Measurements from ENCODE around the gene SDF2.
"Not testable (repeated sequence)": the region's sequence is repeated elsewhere in the genome, so short reads cannot be mapped to it uniquely, and the experiment has no call there.

SDF2 gene

DNA sequence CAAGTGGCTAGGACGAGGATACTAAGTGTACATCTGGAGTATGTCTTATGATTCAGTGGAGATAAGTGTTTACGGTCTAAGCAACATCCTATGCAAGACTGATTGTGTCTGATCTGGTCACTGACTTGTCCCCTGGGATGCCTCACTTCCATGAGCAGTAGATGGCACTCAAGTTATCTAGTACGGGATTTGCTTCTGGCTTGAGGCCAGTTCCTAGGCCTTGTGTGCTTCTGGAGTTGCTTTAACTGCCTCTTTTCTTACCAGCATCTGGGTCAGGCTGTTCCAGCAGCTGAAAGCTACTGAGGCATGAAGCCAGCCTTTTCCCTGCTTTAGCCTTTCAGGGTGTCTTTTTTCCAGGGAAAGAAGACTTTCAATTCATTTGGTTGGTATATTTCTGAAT is 23.3 kb upstream of the SDF2 start:
- DNase-seq (ENCODE audit: low spot score): no peak

DNA sequence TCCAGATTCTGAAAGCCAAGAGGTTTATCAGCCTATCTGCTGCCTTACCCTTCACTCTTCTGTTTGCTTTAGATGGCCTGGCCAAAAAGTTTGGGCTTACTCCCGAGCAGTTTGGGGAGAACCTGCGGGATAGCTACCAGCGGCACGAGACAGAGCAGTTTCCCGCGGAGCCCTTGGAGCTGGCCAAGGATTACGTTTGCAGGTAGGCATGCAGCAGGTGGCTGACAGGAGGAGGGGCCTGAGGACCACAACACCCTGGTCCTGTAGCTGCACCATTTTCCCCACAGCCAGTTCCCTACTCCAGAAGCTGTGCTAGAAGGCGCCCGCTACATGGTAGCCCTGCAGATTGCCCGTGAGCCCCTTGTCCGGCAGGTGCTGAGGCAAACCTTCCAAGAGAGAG is 20.9 kb upstream of the SDF2 start:
- no peak for DNase-seq (ENCODE audit: low spot score)

DNA sequence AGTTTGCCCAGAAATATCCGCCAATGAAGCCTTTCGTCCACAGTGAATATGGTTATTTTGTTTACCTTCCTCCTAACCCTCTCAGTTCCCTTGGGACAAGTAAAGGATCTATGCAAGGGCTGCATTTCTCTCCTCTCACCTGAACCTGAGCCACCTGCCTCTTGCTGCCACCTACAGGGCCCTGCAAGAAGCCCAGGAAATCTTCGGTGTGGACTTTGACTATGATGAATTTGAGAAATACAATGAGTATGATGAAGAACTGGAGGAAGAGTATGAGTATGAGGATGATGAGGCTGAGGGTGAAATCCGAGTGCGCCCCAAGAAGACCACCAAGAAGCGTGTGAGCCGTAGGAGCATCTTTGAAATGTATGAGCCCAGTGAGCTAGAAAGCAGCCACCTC is 14.3 kb upstream of the SDF2 start:
- no peak for DNase-seq (ENCODE audit: low spot score)

DNA sequence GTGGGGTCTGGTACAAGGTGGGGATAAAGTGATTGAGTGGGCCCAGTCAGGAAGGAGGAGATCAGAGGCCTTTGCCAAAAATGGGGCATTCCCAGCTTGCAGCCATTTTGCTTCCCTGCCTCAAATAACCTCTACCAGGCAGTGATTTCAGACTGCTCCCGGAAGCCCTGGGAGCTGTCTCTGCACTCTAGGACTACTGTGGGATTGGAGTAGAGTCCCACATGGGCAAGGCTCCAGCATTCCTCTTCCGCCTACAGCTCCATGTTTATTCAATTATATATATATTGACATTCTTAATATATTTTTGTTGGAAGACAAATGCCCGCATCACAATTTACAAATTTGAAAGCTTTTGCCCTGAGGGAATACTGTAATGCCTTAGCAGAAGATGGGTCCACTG is 13.8 kb upstream of the SDF2 start:
- DNase-seq (ENCODE audit: low spot score): no peak

DNA sequence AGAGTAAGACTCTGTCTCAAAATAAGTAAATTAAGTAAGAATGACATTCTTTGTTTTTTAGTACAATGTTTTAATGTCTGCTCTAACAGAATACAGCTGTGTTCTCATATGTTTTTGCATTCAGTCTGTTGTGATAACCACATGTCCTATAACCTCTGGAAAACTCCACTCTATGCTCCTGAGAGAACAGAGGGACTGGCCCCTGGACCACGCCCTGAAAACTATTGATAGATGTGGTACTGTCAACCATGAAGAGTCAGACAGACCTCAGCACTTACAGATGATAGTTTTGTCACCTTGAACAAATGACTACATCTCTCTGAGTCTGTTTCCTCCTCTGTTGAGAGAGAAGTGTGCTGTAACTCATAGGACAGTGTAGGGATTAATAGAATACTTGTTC is 8.2 kb upstream of the SDF2 start:
- no peak for DNase-seq (ENCODE audit: low spot score)

DNA sequence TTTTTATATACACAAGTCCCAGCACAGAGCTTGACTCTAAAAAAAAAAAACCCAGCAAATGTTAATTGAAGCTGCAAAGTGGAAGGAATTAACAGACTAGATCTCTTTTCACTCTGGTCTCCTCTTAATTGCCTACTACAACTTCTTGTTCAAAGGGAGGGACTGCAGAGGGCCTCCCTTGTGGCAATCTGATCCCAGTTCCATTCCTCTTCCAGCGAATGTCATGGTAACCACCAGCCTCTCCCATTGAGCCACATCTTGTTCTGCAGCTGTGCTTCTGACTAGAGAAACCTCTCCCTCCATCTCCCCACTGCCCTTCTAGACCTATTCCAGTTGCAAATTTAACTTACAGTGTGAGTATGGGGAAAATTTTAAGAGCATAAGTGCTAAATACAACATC is 6.2 kb upstream of the SDF2 start:
- DNase-seq (ENCODE audit: low spot score): no peak

DNA sequence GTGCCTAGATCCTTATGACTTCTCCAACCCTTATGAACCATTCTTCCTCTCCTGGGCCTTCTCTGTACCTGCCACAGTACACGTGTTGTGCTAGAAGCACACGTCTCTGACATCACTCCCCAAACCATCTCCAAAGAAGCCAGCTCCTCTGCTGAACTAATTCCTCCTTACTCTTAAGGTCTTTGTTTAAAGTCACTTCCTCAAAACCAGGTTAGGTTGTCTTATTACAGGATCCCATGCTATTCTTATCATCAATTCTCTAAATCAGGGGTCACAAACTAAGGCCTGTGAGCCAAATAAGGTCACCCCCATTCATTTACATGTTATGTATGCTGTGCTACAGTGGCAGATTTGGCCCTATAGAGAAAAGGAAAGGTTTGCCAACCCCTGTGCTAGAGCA is 4.3 kb upstream of the SDF2 start:
- DNase-seq (ENCODE audit: low spot score): no peak

DNA sequence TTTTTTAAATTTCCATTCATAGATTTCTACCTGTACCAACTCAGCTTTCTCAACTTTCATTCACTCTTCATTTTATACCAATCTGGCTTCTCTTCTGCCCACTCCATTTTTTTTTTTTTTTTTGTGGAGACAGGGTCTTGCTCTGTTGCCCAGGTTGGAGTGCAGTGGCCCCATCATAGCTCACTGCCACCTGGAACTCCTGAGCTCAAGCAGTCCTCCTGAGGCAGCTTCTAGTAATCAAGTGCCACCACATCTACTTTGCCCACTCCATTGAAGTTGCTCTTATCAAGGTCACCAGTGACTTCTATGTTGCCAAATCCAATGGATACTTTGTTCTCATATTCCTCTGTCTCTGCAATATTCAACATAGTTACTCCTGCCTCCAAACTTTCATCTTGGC is 2.0 kb upstream of the SDF2 start:
- DNase-seq (ENCODE audit: low spot score): no peak

DNA sequence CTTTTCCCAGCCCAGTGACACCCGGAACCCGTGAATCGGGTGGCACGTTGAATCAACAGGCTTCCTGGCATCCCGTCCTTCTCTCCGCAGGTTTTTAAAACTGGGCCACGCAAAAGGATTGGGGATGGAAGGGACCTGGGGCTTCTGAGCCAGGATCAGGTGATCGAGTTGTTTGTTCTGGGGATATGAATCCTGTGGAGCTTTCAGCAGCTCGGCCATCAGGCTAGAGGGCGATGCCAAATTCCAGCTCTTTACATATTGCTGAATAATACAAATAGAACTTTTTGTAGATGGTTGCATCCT is 772 bp upstream of the SDF2 start:
- DNase-seq (ENCODE audit: low spot score): no peak

DNA sequence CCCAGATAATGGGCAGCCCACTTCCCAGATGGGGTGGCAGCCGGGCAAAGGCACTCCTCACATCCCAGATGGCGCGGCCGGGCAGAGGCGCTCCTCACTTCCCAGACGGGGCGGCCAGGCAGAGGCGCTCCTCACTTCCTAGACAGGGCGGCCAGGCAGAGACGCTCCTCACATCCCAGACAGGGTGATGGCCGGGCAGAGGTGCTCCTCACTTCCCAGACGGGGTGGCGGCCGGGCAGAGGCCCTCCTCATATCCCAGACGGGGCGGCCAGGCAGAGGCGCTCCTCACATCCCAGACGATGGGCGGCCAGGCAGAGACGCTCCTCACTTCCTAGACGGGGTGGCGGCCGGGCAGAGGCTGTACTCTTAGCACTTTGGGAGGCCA is 2.2 kb downstream of the SDF2 start:
- not testable (repeated sequence) for DNase-seq (ENCODE audit: low spot score)

DNA sequence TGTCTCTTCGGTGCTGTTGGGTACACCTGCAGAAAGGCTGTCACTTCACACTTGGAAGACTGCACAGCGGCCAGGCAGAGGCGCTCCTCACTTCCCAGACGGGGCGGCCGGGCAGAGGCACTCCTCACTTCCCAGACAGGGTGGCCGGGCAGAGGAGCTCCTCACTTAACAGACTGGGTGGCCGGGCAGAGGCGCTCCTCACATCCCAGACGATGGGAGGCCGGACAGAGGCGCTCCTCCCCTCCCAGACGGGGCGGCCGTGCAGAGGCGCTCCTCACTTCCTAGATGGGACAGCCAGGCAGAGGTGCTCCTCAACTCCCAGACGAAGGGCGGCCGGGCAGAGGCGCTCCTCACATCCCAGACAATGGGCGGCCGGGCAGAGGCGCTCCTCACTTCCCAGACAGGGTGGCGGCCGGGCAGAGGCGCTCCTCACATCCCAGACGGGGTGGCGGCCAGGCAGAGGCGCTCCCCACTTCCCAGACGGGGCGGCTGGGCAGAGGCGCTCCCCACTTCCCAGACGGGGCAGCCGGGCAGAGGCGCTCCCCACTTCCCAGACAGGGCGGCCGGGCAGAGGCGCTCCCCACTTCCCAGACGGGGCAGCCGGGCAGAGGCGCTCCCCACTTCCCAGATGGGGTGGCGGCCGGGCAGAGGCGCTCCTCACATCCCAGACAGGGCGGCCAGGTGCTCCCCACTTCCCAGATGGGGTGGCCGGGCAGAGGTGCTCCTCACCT is 2.8 kb downstream of the SDF2 start:
- DNase-seq (ENCODE audit: low spot score): not testable (repeated sequence)

DNA sequence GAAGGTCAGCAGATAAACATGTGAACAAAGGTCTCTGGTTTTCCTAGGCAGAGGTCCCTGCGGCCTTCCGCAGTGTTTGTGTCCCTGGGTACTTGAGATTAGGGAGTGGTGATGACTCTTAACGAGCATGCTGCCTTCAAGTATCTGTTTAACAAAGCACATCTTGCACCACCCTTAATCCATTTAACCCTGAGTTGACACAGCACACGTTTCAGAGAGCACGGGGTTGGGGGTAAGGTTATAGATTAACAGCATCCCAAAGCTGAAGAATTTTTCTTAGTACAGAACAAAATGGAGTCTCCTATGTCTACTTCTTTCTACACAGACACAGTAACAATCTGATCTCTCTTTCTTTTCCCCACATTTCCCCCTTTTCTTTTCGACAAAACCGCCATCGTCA is 3.4 kb downstream of the SDF2 start:
- not testable (repeated sequence) for DNase-seq (ENCODE audit: low spot score)

DNA sequence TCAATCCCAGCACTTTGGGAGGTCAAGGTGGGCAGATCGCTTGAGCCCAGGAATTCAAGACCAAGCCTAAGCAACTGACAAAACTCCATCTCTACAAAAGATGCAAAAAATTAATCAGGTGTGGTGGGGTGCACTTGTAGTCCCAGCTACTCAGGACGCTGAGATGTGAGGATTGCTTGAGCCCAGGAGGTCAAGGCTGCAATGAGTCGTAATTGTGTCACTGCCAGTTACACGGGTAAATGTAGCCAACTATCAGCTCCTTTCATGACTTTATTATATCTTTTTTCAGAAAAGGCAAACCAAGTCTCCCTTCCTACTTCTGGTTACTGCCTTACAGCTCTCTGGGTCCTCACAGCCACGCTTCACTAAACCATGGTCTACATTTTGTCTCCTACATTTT is 4.0 kb downstream of the SDF2 start:
- DNase-seq (ENCODE audit: low spot score): no peak

DNA sequence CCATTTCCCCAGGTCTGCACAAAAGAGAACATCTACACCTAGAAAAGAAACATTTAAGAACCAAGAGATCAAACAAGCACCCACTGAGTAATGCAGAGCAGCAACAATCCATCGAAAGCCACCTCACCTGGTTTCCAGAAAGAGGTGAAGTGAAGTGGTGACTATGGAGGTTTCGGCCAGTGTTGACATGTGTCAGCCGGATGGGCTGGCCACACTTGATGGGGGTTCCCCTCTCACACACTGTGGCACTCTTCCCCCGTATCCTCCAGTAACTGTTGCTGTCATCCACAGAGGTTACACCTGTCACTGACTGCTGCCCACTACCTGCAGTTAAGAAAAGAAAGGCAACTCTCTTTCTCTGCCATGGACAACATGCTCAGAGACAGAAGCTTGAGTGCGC is 6.5 kb downstream of the SDF2 start:
- no peak for DNase-seq (ENCODE audit: low spot score)

DNA sequence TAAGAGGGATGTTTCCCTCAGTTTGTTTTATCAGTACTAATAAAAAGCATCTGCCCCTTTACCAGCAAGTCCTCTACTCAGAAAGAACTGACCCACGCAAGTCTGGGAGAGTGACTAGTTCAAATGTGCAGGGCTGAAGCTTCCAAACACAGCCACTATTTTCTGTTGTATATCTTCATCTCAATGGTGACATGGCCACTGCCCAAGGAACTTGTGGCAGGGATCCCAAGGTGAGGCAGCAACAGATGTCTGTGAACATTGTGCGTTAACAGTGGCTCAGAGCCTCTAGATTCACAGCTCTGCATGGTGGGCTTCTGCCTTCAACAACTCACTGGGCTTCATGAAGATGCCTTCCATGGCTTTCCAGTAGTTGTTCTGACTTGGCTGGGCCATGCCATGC is 13.0 kb downstream of the SDF2 start:
- DNase-seq (ENCODE audit: low spot score): no peak

DNA sequence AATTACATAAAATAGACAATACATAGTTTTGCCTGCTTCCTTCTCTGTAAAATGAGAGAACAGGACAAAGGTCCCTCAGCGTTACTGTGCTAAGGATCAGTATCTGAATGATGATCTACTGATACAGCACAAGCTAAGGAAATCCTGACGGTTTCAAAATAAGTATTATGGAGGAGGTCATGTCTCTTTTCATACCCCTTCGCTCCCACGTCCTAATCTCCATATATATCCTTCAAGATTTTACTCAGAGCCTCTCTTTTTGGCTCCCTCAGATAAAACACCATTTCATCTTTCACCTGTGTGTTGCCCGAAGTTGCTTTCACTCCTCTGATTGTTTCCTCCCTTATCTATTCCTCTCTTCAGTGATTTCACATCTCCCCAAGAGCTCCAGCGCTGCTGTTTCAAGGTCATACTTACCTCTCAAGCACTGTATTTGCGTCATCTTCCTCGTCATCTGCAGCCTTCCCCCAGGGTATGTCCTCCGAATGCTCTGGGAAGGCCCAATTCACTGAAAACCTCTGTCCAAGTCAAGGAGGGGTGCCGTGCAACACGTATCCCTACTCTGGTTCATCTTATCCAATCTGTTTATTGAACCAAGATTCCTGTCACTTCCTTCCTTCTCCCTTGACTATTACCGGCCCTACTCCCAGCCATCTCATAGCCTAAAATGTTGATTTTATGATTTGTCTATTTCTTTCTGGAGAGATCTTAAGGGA is 15.5 kb downstream of the SDF2 start:
- DNase-seq (ENCODE audit: low spot score): no peak

DNA sequence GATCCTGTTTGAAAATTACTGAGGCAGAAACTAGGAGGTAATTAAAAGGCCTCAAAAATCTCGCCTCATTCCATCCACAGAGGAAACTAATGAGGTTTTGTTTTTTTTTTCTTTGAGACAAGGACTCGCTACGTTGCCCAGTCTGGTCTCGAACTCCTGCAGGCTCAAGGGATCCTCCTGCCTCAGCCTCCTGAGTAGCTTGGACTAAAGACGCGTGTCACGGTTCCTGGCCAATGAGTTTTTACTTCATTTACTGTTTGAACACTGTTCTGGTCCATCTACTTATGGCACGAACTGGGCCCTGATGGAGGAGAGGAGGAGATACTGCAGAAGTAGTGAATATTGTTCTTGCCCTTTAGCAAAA is 16.1 kb downstream of the SDF2 start:
- DNase-seq (ENCODE audit: low spot score): no peak

DNA sequence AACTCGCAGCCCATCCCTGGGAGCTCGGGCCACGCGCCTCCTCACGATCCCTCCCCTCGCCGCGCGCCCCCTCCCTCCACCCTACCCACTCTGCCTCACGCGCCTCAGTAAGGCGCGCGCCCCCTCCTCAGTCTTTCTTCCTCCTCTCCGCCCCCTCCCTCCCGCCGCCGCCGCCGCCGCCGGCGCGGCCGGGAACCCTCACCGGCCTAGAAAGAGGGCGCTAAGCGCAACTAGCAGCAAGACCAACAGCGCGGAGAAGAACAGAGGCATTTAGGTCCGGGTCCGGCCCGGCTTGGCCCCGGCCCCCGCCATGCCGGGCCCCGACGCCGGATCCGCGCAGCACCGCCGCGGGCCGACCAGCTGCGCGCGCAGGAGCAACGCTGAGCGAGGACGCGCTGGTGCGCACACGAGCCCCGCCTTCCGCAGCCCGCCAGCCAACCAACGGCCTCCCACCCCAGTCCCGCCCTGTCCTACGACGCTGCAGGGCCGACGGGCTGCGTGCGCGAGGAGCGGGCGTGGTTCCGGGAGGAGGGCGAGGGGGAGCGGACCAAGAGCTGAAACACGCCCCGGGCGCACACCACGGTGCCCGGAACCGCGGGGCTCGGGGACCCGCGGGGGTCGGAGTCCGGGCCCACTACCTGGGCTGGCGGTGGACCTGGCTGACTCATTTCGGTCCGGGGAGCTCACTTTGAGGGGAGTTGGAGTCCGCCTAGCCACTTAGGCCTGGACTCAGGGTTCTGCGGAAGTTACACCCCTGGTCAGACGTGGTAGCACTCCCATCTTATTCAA is 16.7 kb downstream of the SDF2 start, which contains the start of gene BLTP2:
Gene BLTP2 (minus strand): TSS at position 372 of the 789 bp plus-strand sequence. CDS start 102 bp downstream, at position 270.
- DNase-seq (ENCODE audit: low spot score): peak; percentile 99

DNA sequence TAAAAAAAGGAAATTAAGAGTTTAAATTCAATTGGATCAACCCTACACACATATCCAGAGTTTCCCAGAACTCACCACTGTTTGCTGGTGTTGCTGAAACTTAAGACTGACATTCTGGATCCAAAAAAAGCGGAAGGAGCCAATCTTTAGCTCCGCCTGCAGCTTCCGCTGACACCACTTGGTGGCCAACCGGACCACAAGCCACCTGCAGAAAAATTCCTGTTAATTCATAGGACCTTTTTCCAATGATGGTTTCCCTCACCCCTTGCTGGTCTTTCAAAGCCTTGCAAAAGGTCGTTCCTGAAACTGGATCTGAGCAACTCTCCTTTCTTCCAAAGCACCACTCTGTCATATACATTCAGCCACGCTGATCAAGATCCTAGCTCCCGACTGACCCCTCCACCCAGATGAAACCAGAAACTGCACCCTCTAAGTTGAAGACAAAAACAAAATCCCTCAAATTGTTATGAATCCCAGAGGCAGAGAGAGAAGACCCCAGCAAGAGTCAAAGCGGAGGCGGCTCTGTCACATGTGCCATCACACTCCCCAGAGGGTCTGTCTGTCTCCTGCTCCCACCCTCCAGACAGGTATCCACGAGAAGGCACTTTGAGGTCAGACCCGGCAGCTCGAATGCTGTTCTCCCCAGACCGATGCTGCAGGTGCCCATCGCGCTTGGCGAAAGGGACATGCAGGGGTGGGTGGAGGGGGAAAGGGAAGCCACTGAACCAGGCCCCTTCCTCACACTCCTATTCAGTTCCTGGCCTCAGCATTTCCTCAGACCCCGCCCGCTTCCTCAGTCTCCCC is 17.5 kb downstream of the SDF2 start:
- peak; percentile 76 for DNase-seq (ENCODE audit: low spot score)

DNA sequence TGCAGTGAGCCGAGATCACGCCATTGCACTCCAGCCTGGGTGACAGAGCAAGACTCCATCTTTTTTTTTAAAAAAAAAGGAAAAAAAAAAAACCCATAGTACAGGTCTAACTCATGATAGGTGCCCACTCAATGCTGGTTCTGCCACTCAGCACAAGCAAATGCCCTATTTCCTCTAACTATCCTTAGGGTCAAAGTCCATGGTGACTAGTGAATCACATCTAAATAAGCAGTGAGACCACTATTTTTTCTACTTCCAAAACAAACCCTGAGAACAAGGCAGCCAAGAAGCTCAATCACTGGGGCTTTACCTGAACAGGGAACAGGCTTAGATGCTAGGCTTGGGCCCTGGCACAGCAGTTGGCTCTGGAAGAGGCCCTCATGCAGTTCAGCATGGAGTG is 20.1 kb downstream of the SDF2 start:
- no peak for DNase-seq (ENCODE audit: low spot score)

DNA sequence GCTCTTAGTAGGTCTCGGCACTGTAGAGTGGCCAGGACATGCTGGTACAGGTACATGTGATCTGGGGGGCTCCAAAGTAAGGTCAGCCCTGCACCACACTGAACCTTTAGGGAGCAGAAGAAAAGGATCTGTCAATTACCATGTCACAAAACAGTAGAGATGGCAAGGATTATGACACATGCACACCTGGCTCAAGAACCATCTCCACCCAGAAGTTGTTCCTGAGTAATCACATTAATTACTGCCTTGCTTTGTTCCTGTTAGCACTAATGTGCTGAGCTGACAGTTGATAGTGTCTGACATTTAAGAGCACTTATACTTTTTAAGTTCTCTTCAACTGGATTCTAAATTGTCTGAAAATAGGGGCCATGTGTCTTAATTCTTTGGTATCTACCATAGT is 26.2 kb downstream of the SDF2 start:
- no peak for DNase-seq (ENCODE audit: low spot score)

DNA sequence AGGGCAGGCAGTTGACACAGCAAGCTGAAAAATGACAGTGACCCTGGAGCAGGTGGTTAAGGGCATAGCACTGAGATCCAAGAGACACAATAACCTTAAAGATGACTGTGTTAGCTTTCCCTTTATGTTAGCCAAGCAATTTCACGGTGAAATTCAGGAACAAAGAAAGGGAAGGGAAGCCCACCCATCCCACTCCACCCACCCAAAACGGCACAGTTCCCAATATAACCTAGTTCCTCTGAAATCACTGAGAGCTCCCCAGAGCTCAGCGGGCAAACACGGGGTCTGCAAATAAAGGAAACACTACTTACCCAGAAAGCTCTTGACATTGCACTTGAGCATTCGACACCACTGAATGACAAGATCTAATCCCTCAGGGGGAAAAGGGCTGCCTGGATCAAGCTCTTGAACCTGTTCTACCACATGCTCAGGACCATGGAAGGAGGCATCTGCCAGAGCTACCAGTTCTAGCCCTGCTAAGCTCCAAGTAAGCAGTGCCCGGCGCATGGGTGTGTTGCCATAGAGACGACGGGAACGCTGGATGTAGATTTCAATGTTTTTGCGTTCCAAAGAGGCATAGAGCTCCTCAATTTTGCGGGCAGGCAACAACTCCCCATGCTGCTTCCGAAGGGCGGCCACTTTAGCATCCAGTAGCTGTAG is 27.4 kb downstream of the SDF2 start:
- no peak for DNase-seq (ENCODE audit: low spot score)

Data from iPS-NIHi11 (cell line).